HG03571 (cell line): Measurements from ENCODE around the gene OAS3.
"Not testable (repeated sequence)": the region's sequence is repeated elsewhere in the genome, so short reads cannot be mapped to it uniquely, and the experiment has no call there.

Source experiments
- ATAC-seq: cut with Tn5 transposase; IDR thresholded peaks from one replicate; pipeline ENCODE4 v1.9.1; 2021; ENCODE audit not compliant: unreplicated experiment

The OAS3 gene, protein sequence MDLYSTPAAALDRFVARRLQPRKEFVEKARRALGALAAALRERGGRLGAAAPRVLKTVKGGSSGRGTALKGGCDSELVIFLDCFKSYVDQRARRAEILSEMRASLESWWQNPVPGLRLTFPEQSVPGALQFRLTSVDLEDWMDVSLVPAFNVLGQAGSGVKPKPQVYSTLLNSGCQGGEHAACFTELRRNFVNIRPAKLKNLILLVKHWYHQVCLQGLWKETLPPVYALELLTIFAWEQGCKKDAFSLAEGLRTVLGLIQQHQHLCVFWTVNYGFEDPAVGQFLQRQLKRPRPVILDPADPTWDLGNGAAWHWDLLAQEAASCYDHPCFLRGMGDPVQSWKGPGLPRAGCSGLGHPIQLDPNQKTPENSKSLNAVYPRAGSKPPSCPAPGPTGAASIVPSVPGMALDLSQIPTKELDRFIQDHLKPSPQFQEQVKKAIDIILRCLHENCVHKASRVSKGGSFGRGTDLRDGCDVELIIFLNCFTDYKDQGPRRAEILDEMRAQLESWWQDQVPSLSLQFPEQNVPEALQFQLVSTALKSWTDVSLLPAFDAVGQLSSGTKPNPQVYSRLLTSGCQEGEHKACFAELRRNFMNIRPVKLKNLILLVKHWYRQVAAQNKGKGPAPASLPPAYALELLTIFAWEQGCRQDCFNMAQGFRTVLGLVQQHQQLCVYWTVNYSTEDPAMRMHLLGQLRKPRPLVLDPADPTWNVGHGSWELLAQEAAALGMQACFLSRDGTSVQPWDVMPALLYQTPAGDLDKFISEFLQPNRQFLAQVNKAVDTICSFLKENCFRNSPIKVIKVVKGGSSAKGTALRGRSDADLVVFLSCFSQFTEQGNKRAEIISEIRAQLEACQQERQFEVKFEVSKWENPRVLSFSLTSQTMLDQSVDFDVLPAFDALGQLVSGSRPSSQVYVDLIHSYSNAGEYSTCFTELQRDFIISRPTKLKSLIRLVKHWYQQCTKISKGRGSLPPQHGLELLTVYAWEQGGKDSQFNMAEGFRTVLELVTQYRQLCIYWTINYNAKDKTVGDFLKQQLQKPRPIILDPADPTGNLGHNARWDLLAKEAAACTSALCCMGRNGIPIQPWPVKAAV

DNA sequence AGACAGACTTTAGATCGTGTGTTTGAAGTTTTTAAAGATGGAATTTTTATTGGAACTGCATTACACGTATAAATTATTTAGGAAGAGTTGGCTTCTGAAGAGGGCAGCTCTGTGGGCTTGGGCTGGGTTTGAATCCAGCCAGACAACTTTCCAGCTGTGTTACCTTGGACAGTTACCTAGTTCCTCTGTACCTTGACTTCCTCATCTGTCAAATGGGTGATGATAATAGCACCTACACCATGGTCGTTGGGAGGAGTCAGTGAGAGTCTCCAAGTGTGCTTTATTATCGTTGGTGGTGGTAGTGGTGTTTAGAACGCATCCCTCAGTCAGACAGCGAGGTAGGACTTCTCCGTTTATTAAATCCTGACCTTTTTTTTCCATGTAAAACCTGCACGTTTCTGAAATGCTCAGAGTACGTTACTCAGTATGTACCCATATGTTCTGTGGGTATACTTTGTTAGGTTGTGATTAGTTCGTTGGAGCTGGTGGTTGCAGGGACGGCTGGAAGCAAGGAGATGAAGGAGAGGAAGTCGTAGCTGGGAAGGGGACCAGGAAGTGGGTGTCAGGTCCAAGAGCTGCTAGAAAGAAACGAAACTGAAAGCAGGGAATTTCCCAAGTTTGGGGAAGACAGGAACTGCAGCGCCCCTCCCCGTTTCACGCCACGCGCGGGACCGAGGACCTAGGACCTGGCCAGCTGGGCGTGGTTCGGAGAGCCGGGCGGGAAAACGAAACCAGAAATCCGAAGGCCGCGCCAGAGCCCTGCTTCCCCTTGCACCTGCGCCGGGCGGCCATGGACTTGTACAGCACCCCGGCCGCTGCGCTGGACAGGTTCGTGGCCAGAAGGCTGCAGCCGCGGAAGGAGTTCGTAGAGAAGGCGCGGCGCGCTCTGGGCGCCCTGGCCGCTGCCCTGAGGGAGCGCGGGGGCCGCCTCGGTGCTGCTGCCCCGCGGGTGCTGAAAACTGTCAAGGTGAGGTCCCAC, at the start of gene OAS3:
TSS of gene OAS3 (plus strand) at position 734 of the 979 bp plus-strand sequence. CDS start at position 791, 57 bp downstream.
- ATAC-seq: no peak

DNA sequence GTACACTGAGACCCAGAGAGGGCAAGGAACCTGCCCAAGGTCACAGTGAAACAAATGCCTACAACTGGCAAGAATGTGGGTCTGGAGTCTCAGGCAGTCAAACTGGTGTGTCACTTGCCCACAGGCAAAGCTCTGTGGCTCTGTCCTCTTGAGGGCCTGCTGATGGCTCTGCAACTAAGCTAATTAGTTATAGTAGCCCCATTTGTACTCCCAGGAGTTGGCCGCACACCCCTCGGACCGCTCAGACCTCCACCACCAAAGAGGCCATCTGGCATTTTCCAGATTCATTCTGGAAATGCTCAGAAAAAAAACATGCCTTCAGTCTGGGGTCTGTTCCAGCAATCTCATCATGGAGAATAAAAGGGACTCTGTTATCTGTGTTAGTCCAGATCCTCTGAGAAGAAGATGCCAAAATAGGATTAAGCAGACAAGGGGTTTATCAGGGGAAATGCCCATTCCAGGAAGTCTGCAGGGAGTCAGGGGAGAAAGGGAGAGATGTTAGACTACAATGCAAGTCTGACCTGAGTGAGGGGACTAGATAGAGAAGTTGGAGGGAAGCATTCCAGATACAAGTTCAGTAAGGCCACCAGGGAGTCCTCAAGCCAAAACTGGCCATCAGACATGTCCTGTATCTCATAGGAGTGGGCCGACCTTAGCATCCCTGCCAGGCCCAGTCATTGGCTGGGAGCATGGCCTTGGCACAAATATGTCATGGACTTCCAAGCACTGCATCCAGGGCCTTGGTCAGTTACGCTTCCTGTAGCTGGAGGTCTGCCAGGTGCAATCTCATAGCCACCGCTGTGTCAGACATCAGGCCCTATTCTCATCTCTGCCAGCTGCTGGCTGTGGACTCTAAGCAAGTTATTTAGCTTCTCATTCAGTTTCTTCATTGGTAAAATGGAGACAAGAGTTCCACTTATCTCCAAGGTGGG, 46.9 kb upstream of the OAS3 start:
- no peak for ATAC-seq

DNA sequence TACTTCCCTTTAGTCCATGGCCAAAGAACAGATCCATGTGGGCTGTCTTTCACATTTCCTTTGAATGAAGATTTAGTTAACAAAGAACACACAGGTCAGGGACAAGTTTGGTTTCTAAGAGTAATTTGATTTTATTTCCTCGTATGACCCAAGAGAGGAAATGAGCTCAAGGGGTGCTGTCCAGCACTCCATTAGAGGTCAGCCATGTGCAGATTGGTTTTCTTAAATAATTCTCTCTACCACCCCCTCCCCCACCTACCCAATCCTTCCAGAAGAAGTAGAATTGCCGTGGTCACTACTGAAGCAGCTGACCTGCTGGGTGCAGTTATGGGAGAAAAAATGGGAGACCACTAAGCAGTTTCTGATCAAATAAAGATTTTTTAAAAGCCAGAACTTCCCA, 45.4 kb upstream of the OAS3 start:
- ATAC-seq: no peak

DNA sequence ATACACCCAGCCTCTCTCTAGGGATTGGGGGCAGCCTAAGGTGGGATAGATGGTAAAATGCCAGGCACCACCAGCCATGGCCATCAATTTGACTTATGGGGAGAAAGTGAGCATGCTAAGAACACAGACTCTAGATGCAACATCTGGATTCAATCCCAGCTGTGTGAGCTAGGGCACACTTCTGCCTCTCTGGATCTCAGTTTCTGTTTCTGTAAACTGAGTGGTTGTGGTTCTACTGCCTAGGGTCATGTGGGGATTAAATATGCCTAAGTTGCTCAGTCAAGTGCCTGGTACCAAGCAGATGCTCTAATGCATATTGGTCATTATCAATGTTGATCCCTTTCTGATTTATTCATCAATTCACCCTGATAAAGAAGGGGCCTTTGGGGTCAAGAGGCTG, 44.1 kb upstream of the OAS3 start:
- no peak for ATAC-seq

DNA sequence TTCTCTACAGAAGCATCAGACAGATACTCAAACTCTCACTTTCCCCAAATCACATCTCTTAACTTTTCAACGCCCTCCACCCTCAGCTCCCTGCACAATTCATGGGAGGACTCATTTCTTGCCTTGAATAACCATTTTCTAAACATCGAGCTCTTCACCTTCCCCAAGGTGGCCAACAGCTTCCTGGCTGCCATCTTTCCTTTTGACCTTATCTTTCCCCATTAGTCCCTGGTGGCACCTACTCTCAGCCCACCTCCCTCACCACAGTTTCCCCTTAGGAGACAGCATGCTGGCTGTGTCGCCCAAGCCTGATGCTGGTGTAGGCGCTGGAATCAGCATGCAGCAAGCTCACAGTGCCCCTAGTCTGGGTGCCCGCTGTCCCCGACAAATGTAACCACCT, 39.9 kb upstream of the OAS3 start:
- ATAC-seq: no peak

DNA sequence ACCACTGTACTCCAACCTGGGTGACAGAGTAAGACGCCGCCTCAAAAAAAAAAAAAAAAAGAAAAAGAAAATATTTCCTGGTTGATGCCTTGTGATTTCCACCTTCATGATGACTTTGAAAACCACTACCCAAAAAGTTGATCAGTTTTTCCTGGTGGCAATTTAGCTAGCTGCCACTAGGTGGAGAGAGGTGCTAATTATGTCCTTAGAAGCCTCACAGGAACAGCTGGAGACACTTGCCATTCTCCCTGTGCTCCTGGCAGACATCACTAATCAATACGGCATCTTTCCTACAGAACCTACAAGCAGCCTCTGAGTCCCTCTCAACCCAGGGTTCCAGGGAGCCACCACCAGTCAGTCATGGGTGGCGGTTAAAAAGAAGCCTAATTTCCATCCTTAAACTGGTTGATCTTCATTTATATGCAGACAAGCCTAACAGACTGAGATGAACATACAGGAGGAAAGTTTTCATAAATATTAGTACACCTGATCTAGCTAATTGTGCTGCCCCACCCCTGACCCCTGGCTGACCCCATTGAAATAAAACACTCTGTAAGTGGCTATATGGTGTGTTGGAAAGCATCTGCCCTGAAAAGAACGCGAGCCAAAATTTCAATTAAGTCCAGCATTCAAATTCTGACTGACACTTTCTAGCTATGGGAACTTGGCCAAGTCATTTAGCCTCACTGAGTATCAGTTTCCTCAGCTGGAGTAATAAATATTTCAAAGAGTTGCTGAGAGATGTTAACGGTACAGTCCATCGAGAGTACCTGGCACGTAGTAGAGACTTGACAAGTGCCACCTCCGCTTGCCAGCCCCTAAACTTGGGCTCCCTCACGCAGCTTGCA, 37.8 kb upstream of the OAS3 start:
- no peak for ATAC-seq

DNA sequence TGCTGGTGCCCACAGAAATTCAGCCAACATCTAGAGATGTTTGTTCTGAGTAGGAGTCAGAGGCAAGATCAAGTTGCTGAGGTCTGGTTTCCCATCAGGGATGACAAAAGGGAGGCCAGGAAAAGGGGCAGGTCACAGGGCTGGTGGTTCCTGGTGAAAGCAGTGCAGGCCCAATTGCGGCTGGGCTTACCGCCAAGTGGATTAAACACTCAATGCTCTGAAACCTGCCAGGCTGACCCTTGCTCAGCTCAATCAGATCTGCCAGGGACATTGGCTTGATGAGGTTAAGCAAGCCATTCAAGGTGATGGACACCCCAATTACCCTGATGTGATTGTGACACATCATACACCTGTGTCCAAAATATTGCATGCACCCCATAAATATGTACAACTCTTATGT, 37.0 kb upstream of the OAS3 start:
- no peak for ATAC-seq

DNA sequence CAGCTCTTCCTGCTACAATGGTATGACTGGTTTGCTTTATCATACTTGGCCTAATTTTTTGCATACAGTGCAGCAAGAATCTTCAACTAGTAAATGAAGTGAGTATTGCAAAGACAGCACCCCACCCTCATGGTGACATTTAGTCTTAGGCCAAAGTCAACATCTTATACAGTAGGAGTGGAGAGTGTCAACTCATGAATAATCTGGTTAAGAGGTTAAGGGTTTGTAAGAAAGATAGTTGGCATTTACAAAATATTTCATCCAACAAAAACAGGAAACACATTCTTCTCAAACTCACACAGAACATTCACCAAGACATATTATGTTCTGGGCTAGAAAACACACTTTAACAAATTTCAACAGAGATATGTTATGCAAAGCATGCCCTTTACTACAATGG, 33.7 kb upstream of the OAS3 start:
- ATAC-seq: no peak

DNA sequence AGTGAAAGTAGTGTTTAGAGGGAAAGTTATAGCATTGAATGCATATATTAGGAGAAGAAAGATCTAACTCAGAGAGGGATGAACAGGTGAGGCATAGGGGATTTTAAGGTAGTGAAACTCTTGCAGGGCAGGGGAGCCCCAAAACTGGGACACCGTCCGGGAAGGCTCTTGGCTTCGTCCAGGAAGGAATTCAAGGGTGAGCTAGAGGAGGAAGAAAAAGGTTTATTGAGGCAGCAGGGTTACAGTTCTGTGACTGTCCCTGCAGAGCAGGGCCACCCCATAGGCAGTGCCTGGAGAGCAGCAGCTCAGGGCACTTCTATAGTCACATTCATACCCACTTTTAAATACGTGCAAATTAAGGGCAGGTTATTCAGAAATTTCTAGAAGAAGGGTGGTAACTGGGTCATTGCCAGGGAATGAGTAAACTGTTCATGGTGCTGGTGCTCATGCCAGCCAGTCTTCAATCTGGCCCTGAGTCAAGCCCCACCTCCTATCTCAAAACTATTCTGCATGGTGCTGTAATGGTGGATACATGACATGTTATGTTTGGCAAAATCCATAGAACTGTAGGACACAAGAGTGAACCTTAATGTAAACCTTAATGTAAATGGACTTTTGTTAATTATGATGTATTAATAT, 32.7 kb upstream of the OAS3 start:
- ATAC-seq: no peak

DNA sequence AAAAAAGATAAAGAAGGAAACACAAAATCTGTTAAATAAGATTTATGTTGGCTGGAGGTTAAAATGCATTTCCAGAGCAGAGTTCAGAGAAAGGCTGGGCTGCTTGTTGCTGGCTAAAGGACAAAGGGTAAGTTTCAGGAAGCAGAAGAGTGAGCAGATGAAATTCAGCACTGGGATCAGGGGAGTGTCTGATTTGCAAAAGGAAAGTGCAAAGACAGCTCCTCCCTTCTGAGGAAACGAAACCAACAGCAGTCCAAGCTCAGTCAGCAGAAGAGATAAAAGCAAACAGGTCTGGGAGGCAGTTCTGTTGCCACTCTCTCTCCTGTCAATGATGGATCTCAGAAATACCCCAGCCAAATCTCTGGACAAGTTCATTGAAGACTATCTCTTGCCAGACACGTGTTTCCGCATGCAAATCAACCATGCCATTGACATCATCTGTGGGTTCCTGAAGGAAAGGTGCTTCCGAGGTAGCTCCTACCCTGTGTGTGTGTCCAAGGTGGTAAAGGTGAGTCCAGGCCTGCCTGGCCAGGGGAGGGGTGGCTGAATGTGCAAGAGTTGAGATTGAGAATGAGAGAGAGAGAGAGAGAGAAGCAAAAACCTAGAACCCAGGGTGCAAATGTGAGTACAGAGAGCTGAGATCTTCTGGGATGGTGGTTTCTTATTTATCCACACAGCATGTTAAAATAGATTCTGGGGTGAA, 31.4 kb upstream of the OAS3 start, which contains the start of gene OAS1:
TSS of gene OAS1 (plus strand) at position 251 of the 703 bp plus-strand sequence. CDS start at position 329, 78 bp downstream.
- ATAC-seq: peak; percentile 59

DNA sequence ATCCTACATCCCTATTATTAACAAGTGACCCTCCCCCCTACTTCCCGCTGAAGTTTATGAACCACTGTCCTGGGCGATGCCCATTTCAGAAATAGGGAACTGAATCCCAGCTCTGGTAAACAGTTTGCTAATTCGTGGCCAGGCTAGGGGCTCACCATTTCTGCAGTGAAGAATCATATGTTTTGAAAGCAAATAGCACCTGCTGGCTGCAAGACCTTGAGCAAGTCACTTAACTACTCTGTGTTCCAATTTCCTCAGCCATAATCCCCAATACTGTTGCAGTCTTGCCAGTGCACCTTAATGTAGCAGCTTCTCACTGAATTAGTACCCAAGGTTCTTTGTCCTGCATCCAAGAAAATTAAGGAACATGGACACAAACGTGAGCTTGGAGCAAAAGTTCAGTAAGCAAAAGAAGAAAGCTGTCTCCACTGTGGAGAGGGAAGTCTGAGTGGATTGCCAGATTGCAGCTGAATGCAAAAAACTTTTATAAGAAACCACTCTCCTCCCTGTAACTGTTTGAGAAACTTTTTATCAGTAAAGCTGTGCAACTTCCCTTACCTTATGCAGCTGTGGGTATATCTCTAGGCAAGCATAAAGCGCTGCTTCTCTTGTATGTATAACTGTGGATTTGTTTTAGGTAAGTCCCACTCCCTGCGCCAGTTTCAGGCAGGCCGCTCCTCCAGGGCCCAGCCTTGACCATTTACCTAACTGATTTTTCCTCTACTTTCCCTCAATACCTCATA, 30.7 kb upstream of the OAS3 start:
- ATAC-seq: peak; percentile 42

DNA sequence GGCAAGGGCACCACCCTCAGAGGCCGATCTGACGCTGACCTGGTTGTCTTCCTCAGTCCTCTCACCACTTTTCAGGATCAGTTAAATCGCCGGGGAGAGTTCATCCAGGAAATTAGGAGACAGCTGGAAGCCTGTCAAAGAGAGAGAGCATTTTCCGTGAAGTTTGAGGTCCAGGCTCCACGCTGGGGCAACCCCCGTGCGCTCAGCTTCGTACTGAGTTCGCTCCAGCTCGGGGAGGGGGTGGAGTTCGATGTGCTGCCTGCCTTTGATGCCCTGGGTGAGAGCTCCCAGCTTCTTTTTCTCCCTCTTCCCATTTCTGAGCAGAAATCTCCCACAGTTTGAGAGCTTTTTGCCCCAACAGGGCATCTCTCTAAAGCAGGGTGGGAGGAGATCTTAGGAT, 29.7 kb upstream of the OAS3 start:
- ATAC-seq: no peak

DNA sequence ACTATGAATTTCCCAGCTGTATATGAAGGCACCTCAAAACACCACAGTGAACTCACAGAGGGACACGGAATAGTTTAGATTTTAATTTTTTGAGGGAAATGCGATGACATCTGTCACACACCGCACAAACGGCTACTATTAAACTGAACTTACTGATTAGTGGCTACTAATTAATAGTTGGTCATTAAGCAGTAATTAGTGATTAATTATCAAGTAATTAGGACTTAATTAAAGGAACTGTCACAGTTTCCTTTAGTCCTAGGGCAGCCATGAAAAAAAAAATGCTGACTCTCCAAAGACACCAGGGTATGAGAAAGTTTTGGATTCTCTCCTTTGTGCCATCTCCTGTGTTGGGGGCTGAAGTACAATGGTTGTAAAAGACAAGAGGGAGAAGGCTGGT, 28.6 kb upstream of the OAS3 start:
- no peak for ATAC-seq

DNA sequence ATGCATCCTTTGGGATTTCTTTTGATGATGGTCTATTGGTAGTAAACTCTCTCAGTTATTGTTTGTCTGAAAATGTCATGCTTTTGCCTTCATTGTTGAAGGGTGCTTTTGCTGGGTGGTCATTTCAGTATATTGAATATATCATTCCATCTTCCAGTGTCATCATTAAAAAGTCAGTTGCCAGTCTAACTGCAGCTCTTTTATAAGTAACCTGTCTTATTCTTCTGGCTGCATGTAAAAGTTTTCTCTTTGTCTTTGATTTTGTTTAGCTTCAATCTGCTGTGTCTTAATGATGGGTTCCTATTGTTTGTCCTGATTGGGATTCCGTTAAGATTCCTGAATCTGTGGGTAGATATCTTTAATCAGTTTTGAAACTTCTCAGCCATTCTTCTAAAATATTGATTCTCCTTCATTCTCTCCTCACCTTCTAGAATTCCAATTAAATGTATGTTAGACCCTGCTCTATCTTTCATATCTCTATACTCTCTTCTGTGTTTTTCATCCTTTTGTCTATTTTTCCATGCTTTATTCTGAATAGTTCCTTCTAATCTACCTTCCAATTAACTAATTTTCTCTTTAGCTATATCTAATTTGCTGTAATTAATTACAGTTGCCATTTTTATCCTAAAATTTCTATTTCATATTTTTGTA, 25.1 kb upstream of the OAS3 start:
- ATAC-seq: no peak

DNA sequence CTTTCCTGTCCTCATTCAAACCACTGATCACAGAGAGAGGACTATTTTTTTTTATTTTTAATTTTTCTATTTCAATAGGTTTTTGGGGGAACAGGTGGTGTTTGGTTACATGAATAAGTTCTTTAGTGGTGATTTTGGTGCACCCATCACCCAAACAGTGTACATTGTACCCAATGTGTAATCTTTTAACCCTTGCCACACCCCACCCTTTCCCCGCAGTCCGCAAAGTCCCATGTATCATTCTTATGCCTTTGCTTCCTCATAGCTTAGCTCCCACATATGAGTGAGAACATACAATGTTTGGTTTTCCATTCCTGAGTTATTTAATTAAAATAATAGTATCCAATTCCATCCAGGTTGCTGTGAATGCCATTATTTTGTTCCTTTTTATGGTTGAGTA, 24.4 kb upstream of the OAS3 start:
- ATAC-seq: not testable (repeated sequence)

DNA sequence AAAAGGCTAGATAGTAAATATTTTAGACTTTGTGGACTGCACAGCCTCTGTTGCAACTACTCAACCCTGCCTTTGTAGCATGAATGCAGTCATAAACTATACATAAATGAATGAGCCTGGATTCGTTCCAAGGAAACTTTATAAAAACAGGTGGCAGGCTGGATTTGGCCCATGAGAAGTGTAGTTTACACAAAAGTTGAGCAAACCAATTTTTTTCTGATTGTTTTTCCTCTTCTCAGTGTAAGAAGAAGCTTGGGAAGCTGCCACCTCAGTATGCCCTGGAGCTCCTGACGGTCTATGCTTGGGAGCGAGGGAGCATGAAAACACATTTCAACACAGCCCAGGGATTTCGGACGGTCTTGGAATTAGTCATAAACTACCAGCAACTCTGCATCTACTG, 22.0 kb upstream of the OAS3 start:
- ATAC-seq: no peak
